ENCODE data around the gene POR. TPM values are rescaled to one million over a fixed set of nuclear protein-coding genes. Genes with fewer than 3 reads are reported as not detected.

Gene POR
- total and polyA plus RNA-seq, 12 donors = 37.3 to 203 (median 65.5) TPM

DNA sequence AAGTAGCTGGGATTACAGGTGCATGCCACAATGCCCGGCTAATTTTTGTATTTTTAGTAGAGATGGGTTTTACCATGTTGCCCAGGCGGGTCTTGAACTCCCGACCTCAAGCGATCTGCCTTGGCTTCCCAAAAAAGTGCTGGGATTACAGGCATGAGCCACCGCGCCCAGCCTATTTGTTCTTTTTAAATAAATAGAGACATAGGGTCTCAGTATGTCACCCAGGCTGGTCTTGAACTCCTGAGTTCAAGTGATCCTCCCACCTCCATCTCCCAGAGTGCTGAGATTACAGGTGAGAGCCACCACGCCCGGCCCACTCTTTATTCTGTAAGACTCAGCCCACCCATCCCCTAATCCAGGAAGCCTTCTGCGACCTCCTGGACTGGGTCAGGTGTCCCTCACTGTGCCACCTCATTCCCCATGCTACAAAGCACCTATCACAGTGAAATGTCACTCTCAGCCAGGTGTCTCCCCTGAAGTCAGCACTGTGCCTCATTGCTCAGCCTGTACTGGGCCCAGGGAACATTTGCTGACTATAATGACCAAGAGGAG, 76.7 kb downstream of the POR start:
- Histone ChIP-seq H3K4me1 (peaks cover 20 to 58% (median 39%) of the 10 kb centered on the region in 9 donors), H3K27ac (peak overlapping the region in 9 of 10 donors; percentile 44 to 99 (median 96)), H3K36me3 (peaks cover 0 to 30% (median 10%) of the 10 kb centered on the region in 9 donors), H3K9me3 (no peaks in the 10 kb centered on the region), H3K27me3 (no peaks in the 10 kb centered on the region), H3K4me3 (no peak overlapping the region)
- no peak for DNase-seq
- ATAC-seq = no peak
- TF ChIP-seq, protein P1, sequence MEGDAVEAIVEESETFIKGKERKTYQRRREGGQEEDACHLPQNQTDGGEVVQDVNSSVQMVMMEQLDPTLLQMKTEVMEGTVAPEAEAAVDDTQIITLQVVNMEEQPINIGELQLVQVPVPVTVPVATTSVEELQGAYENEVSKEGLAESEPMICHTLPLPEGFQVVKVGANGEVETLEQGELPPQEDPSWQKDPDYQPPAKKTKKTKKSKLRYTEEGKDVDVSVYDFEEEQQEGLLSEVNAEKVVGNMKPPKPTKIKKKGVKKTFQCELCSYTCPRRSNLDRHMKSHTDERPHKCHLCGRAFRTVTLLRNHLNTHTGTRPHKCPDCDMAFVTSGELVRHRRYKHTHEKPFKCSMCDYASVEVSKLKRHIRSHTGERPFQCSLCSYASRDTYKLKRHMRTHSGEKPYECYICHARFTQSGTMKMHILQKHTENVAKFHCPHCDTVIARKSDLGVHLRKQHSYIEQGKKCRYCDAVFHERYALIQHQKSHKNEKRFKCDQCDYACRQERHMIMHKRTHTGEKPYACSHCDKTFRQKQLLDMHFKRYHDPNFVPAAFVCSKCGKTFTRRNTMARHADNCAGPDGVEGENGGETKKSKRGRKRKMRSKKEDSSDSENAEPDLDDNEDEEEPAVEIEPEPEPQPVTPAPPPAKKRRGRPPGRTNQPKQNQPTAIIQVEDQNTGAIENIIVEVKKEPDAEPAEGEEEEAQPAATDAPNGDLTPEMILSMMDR (IDR thresholded peaks at IDR 0.05) = no peak
- intact Hi-C loops (cut with DNase I) = loop anchor here in 3 of 10 donors (5.0 kb wide), 2 partner anchors 39 to 74 kb away; partner anchors contain the start of gene POR (in 2 of the 3)
- 97% methylated on average over 9 of the region's 9 CpGs for WGBS, 2 donors

DNA sequence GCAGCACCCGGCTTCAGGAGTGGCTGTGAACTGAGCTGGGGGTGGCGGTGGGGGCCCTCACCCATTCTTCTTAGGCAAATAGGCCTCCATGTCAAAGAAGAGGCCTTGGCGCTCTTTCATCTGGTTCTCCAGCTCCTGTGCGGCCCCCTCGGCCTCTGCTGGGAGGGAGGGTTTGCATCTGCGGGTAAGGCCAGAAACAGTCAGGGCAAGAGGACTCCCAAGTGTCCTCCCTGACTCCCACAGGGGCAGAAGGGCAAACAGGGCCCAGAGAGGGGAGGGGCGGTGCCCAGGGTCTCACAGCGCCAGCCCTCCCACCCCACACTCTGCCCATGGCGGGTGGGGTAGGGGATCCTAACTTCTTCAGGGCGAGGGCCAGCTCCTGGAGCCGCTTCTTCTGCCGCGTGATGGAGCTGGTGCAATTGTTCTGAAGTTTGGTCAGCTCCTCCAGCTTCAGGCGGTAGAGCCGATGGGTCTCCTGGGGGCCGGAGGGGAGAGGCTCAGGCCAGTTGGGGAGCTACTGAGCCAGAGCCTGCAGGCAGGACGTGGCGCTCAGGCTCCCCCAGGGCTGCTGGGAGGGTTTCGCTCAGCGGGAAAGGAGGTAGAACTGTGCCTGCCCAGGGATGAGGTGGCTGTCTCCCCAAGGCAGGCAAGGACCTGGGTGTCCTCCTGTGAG, 77.3 kb downstream of the POR start:
- H3K36me3 ChIP-seq = peaks cover 0 to 24% (median 8%) of the 10 kb centered on the region in 9 donors
- DNase-seq (peak in 1 of 2 donors; percentile 52), ATAC-seq (no peak)
- intact Hi-C loops (cut with DNase I) = loop anchor here in 3 of 10 donors (5.0 kb wide), 2 partner anchors 40 to 75 kb away; partner anchors contain the start of gene POR (in 2 of the 3)
- WGBS, 2 donors = 82% methylated on average over 20 of the region's 20 CpGs
- peaks cover 20 to 57% (median 44%) of the 10 kb centered on the region in 9 donors for H3K4me1 ChIP-seq
- H3K27ac ChIP-seq = peak overlapping the region in 9 of 10 donors; percentile 44 to 99 (median 96)
- H3K4me3 ChIP-seq = no peak overlapping the region
- H3K9me3 ChIP-seq = no peaks in the 10 kb centered on the region
- TF ChIP-seq, protein P1 (IDR thresholded peaks at IDR 0.05) = no peak
- no peaks in the 10 kb centered on the region for H3K27me3 ChIP-seq

DNA sequence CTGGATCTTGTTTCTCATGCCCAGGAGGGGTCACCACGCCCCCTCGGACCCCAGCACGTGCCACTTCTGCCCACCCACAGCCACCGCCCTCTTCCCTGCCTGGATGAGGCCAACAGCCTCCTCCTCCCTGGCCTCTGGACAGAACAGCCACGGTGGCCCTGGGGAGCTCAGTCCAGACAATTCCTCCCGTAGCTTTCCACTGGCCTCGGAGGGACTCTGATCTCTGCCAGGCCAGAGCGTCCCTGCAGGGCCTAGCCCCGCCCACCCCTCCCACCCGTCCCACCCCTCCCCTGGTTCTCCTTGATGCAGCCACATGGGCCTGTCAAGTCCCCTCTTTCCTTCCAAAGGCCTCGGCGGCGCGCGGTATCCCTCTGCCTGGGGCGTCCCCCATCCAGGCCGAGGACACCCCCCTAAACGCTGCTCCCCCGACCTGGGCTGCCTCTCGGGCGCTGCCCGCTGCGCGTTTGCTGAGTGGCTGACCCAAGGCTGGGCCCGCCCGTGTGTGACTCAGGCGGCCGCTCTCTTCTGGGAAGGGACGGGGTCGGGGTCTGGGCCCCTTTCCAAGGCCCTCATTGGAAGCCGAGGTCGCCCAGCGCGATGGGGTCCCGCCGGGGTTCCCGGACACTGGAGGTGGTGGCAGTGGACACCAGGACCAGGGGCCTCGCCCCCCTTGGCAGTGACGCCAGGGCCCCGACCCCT, 78.9 kb downstream of the POR start:
- peak; percentile 30 to 52 (median 45) for ATAC-seq
- DNase-seq = peak; percentile 75 to 79
- Histone ChIP-seq H3K4me3 (peak overlapping the region; percentile 64 to 98 (median 81)), H3K9me3 (no peaks in the 10 kb centered on the region), H3K27ac (peak overlapping the region; percentile 90 to 99 (median 97)), H3K4me1 (peaks cover 20 to 57% (median 44%) of the 10 kb centered on the region in 9 donors), H3K27me3 (no peaks in the 10 kb centered on the region), H3K36me3 (peaks cover 0 to 13% (median 0%) of the 10 kb centered on the region in 9 donors)
- TF ChIP-seq, protein P1 (IDR thresholded peaks at IDR 0.05) = no peak
- intact Hi-C loops (cut with DNase I) = loop anchor here in 4 of 10 donors (1.0 to 5.0 kb wide), 3 partner anchors 42 to 80 kb away; partner anchors contain the start of gene POR (in 2 of the 4)
- WGBS, 2 donors = 1% methylated on average over 36 to 40 of the region's 40 CpGs
